Measurements from ENCODE around the gene ASTN2.

DNA sequence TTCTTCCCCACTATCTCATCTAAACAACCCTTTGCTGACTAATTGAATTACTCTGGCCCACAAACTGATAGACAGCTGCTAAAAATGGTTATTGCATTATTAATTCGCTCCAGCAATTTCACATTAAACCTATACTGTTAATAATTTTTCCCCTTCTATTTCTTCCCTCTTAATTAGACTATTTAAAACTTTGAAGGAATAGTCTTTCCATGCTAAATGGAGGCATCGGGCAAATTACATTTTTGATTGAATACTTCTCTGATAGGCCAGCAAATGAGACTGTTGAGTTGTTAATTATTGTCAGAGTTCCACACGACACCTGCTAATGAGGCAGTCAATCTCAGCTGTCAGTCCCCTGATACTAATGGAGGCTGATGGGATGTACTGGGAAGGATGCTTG, 485.2 kb downstream of the ASTN2 start:
- TF ChIP-seq, protein P1, sequence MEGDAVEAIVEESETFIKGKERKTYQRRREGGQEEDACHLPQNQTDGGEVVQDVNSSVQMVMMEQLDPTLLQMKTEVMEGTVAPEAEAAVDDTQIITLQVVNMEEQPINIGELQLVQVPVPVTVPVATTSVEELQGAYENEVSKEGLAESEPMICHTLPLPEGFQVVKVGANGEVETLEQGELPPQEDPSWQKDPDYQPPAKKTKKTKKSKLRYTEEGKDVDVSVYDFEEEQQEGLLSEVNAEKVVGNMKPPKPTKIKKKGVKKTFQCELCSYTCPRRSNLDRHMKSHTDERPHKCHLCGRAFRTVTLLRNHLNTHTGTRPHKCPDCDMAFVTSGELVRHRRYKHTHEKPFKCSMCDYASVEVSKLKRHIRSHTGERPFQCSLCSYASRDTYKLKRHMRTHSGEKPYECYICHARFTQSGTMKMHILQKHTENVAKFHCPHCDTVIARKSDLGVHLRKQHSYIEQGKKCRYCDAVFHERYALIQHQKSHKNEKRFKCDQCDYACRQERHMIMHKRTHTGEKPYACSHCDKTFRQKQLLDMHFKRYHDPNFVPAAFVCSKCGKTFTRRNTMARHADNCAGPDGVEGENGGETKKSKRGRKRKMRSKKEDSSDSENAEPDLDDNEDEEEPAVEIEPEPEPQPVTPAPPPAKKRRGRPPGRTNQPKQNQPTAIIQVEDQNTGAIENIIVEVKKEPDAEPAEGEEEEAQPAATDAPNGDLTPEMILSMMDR (conservative IDR thresholded peaks at IDR 0.05; ENCODE audit: low read depth in 2 of 2) = no peak
- TF ChIP-seq POLR2AphosphoS5 (IDR thresholded peaks at IDR 0.05; ENCODE audit: low read depth) (no peak), NANOG (IDR thresholded peaks at IDR 0.05; ENCODE audit: borderline replicate concordance) (no peak), EZH2 (IDR thresholded peaks at IDR 0.05; ENCODE audit: low read depth, unreplicated experiment) (no peak), JUNB (IDR thresholded peaks at IDR 0.05; ENCODE audit: unreplicated experiment) (no peak), ZNF331 (CRISPR knock-in tag; IDR thresholded peaks at IDR 0.05; ENCODE audit: low read depth) (no peak), EZH2phosphoT487 (IDR thresholded peaks at IDR 0.05; ENCODE audit: unreplicated experiment) (no peak)
- TF ChIP-seq, protein P2, sequence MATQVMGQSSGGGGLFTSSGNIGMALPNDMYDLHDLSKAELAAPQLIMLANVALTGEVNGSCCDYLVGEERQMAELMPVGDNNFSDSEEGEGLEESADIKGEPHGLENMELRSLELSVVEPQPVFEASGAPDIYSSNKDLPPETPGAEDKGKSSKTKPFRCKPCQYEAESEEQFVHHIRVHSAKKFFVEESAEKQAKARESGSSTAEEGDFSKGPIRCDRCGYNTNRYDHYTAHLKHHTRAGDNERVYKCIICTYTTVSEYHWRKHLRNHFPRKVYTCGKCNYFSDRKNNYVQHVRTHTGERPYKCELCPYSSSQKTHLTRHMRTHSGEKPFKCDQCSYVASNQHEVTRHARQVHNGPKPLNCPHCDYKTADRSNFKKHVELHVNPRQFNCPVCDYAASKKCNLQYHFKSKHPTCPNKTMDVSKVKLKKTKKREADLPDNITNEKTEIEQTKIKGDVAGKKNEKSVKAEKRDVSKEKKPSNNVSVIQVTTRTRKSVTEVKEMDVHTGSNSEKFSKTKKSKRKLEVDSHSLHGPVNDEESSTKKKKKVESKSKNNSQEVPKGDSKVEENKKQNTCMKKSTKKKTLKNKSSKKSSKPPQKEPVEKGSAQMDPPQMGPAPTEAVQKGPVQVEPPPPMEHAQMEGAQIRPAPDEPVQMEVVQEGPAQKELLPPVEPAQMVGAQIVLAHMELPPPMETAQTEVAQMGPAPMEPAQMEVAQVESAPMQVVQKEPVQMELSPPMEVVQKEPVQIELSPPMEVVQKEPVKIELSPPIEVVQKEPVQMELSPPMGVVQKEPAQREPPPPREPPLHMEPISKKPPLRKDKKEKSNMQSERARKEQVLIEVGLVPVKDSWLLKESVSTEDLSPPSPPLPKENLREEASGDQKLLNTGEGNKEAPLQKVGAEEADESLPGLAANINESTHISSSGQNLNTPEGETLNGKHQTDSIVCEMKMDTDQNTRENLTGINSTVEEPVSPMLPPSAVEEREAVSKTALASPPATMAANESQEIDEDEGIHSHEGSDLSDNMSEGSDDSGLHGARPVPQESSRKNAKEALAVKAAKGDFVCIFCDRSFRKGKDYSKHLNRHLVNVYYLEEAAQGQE (IDR thresholded peaks at IDR 0.05; ENCODE audit: unreplicated experiment) = no peak
- TF ChIP-seq, protein P3, sequence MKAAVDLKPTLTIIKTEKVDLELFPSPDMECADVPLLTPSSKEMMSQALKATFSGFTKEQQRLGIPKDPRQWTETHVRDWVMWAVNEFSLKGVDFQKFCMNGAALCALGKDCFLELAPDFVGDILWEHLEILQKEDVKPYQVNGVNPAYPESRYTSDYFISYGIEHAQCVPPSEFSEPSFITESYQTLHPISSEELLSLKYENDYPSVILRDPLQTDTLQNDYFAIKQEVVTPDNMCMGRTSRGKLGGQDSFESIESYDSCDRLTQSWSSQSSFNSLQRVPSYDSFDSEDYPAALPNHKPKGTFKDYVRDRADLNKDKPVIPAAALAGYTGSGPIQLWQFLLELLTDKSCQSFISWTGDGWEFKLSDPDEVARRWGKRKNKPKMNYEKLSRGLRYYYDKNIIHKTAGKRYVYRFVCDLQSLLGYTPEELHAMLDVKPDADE (IDR thresholded peaks at IDR 0.05) = no peak

All from GM23338 (cell line).